ENCODE data around the gene UVRAG.

DNA sequence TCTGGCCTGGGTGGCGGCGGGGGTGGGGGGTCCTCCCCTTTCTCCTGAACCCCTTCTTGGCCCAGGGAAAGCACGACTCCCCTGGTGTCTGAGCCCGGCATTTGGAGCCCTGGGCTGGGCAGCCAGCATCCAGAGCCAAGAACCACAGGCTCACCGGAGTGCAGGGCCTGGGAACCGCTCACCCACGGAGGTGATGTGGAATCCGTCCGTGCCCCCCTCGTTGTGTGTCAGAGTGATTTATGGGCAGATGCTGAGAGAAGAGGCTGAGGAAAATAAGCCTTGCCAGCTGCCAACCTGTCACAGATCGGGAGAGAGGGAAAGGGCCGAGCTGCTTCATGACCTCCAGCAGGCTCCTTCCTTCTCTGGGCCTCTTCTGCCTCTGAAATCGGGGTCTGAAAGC is 357.6 kb downstream of the UVRAG start:
- TF ChIP-seq, protein P1, sequence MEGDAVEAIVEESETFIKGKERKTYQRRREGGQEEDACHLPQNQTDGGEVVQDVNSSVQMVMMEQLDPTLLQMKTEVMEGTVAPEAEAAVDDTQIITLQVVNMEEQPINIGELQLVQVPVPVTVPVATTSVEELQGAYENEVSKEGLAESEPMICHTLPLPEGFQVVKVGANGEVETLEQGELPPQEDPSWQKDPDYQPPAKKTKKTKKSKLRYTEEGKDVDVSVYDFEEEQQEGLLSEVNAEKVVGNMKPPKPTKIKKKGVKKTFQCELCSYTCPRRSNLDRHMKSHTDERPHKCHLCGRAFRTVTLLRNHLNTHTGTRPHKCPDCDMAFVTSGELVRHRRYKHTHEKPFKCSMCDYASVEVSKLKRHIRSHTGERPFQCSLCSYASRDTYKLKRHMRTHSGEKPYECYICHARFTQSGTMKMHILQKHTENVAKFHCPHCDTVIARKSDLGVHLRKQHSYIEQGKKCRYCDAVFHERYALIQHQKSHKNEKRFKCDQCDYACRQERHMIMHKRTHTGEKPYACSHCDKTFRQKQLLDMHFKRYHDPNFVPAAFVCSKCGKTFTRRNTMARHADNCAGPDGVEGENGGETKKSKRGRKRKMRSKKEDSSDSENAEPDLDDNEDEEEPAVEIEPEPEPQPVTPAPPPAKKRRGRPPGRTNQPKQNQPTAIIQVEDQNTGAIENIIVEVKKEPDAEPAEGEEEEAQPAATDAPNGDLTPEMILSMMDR (IDR thresholded peaks at IDR 0.05; ENCODE audit: insufficient read depth, low read length), result no peak
- TF ChIP-seq, protein P2, sequence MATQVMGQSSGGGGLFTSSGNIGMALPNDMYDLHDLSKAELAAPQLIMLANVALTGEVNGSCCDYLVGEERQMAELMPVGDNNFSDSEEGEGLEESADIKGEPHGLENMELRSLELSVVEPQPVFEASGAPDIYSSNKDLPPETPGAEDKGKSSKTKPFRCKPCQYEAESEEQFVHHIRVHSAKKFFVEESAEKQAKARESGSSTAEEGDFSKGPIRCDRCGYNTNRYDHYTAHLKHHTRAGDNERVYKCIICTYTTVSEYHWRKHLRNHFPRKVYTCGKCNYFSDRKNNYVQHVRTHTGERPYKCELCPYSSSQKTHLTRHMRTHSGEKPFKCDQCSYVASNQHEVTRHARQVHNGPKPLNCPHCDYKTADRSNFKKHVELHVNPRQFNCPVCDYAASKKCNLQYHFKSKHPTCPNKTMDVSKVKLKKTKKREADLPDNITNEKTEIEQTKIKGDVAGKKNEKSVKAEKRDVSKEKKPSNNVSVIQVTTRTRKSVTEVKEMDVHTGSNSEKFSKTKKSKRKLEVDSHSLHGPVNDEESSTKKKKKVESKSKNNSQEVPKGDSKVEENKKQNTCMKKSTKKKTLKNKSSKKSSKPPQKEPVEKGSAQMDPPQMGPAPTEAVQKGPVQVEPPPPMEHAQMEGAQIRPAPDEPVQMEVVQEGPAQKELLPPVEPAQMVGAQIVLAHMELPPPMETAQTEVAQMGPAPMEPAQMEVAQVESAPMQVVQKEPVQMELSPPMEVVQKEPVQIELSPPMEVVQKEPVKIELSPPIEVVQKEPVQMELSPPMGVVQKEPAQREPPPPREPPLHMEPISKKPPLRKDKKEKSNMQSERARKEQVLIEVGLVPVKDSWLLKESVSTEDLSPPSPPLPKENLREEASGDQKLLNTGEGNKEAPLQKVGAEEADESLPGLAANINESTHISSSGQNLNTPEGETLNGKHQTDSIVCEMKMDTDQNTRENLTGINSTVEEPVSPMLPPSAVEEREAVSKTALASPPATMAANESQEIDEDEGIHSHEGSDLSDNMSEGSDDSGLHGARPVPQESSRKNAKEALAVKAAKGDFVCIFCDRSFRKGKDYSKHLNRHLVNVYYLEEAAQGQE (IDR thresholded peaks at IDR 0.05; ENCODE audit: insufficient replicate concordance, low read depth), result no peak
- no peak for TF ChIP-seq SPI1 (IDR thresholded peaks at IDR 0.05; ENCODE audit: borderline replicate concordance, low read depth)

Data from HL-60 (cell line).